Pulmonary artery endothelial cell (primary cell): ENCODE data around the gene RNU1-4. TPM values are rescaled to one million over a fixed set of nuclear protein-coding genes. Genes with fewer than 3 reads are reported as not detected.
"Not testable (repeated sequence)": the region's sequence is repeated elsewhere in the genome, so short reads cannot be mapped to it uniquely, and the experiment has no call there.

Experiments
- DNase-seq: peaks from one replicate; pipeline ENCODE4 v3.0.0-alpha.2; 2011; ENCODE audit warnings: low read depth, low spot score
- total RNA-seq: library from RNA; depleted of rRNA; stranded (reverse); fragments of >200 nt; gene quantifications from 2 replicates; pipeline ENCODE4 v1.2.3, GENCODE V29; 2014

The RNU1-4 gene
- under 0.01 TPM in 2 replicates for total RNA-seq

DNA sequence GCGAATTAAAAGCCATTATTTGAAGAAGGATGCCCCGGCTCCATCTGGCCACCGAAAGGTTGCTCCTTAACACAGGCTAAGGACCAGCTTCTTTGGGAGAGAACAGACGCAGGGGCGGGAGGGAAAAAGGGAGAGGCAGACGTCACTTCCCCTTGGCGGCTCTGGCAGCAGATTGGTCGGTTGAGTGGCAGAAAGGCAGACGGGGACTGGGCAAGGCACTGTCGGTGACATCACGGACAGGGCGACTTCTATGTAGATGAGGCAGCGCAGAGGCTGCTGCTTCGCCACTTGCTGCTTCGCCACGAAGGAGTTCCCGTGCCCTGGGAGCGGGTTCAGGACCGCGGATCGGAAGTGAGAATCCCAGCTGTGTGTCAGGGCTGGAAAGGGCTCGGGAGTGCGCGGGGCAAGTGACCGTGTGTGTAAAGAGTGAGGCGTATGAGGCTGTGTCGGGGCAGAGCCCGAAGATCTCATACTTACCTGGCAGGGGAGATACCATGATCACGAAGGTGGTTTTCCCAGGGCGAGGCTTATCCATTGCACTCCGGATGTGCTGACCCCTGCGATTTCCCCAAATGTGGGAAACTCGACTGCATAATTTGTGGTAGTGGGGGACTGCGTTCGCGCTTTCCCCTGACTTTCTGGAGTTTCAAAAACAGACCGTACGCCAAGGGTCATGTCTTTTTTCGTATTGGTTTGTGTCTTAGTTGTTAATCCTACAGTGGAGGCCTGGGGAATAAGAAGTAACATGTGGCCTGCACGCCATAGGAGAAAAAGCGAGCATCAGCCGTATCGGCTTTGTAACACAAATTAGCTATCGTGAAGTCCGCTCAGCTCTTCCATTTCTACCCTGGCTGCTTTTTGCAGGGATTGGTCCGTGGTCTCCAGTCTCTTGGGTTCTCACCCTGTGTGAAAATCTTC lies at the start of gene RNU1-4:
Gene RNU1-4, plus strand, starts transcription at position 470 of the 918 bp plus-strand sequence.
- DNase-seq: not testable (repeated sequence)

DNA sequence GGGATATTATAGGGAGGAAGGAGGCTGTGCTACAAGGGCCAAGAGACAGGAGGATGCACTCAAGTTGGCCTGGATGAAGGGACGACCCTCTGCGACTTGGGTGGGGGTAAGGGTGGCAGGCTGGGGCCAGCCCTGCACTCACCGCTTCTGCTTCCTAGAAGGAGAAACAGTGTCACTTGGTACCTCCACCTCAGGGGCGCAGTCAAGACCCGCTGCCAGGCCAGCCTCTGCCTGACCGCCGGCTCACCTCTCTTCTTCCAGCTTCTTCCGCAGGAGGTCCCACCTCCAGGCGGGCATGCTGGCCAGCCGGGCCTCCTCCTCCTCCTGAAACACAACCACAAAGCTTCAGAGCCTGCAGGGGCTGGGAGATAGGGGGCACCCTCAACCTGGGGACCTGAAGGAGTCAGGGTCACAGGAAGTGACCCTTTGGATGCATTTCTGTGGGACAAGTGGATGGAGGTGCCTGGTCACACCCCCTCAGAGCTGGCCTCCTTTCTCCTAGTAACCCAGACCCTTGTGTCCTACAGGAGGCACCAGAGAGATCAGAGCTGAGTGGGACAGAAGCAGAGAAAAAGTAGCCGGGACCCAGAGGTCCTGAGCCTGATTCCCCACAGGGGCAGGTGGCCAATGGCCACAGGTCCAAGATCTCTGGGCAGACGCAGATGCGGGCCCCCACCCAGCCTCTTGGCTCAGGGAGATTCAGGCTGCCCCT lies 49.2 kb upstream of the RNU1-4 start:
- DNase-seq: not testable (repeated sequence)

DNA sequence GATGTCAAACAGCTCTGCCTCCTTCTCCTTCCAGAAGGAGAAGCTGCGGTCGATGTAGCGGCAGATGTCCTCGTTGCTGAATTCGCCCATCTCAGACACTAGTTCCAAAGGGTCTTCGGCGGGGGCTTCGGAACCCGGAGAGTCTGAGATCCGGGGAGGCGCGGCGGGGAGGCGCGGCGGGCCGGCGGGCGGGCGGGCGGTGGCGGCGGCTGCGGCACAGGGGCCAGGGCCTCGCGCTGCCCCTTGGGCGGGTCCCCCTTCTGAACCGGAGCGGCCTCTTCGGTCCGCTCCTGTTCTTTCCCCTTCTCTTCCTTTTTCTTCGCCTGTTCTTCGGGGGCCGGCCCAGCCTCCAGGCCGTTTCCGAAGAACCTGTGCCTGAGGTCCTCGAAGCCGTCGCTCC lies 48.0 kb upstream of the RNU1-4 start:
- not testable (repeated sequence) for DNase-seq

DNA sequence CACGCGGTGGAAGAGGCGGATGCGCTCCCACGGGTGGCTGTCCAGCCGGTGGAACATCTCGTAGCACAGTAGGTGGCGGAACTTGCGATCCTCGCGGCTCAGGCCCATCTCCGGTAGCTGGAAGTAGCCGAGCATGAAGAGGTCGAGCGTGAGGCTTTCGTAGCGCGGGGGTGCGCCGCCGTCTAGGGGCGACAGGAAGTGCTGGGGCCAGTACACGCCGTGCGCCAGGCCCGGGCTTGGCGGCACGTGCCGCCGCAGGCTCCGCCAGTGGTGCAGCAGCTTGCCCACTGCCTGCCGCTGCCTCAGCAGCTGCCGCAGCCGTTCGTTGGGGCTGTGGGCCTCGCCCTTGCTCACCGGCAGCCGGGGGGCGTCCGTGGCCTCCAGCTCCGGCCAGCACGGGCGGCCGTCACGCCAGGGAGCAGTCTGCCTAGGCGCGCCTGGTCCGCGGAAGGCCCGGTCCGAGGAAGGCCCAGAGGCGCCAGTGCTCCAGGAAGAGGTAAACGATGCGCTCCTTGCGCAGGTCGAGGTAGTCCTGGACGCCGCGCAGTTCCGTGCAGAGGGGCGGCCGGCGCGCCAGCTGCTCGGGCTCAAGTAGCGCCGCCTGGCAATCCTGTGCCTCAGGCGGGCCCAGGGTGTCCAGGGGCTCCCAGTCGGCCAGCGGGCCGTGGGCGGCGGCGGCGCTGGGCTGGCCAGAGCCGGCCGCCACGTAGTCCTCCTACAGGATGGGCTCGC lies 47.4 kb upstream of the RNU1-4 start:
- not testable (repeated sequence) for DNase-seq

DNA sequence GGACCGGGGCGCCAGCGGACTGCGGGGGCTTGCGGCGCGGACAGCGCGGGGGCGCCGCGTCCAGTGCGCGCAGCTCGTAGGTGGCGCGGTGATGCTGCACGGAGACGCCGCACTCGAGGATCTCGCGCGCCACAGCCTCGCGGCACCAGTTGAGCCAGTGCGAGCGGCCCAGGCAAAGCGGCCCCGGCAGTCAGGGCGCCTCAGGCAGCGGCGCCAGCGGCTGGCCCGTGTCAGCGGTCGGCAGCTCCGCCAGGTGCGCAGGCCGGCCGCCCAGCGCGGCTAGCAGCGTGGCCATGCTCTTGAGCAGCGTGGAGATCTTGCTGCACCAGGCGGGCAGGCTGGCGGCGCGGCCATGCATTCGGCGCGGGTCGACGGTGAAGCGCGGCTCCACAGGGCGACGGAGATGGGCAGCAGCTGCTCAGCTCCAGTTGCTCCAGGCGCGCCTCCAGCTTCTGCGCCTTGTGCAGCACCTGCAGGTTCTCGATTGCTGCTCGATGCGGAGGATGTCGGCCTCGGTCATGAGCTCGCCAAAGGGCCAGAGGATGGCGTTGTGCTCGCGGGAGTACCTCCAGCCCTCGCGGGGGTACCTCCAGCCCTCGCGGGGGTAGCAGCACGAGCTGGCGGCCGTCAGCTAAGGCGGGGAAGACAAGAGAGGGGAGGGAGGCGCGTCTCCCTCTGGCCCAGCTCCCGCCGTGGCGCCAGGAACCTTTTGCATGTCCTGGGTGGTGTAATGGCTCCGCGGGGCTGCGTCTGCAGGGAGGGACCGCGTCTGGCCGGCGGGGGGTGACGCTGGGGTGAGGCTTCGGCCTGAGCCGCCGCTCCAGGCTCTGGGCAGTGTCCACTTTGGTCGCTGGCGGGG lies 46.6 kb upstream of the RNU1-4 start:
- not testable (repeated sequence) for DNase-seq

DNA sequence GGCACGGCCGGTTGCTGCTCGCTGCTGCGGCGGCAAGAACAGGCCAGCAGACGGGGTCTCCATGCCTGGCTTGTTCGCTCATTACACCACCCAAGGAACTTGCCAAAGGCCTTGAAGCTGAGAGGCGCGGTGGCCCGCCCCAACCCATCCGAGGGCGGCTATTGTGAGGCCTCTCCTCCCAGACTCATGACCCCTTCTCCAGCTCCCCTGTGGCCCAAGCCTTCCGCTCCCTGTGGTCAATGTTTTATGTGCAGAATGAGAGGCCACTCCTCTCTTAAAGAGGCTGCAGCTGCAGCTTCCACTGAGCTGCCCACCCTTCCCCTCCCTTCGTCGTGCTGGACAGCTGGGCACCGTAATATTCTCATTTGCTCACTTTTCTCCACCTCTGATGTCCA lies 46.0 kb upstream of the RNU1-4 start:
- not testable (repeated sequence) for DNase-seq

DNA sequence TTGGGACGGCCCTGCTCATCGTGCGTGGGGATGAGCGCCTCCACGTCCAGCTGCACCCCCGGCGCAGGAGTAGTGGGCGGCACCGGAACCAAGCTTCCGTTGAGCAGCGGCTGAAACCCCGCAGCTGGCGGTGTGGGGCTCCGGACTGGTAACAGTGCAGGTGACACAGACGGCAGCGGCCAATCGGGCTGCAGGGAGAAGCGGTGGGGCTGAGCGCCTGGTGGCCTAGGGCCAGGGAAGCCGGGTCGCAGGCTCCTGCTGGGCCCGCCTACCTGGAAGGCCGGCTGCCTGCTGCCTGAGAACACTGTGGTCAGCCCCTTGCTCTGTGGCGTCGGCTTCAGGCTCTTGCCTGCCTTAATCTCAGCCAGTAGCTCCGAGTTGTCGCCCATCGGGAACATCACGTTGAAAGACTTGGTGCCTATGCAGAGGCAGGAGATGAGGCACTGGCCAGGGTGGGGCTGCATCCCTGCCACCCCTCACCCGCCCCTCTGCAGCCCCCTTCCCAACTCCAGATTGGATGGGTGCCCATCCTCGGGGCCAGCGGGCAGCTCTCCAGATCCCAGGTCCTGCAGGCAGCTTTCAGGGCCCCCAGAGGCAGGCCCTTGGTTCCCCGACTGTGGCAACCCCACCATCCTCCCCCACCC lies 43.7 kb upstream of the RNU1-4 start:
- DNase-seq: not testable (repeated sequence)

DNA sequence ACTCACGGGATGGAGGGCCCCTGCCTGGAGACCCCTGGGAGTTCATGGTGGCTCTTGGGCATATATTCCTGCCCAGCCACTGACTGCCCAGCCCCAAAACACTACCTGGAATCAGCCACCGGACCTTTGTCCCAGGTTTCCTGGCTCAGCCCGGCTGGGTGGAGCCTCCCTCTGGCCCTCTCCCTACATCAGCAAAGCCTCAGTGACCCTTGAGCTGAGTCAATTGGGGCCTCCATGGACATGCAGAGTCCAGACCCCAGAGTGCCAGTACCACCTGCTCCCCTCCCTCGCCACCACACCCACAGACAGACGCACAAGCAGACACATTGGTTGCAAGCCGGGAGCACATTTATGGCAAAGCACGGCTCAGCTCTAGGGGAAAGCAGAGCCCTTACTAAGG lies 43.2 kb upstream of the RNU1-4 start:
- not testable (repeated sequence) for DNase-seq

DNA sequence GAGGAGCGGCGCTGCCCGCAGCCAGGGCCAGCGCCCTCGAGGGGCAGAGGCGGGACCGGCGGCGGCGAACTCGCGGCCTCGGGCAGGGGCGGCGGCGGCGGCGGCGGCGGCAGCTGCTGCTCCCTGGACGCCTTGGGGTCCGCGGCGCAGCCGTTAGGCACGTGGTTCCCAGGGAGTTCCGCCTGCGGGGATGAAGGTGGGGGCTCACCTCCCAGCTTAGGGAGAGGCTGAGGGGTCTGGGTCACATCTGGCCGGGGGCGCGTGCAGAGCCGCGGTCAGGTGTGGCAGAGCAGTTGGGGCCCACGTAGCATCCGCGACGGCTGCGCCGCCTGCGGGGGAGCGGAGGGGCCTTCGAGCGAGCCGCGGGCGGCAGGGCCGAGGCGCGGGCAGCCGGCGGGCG lies 40.9 kb upstream of the RNU1-4 start:
- DNase-seq: not testable (repeated sequence)

DNA sequence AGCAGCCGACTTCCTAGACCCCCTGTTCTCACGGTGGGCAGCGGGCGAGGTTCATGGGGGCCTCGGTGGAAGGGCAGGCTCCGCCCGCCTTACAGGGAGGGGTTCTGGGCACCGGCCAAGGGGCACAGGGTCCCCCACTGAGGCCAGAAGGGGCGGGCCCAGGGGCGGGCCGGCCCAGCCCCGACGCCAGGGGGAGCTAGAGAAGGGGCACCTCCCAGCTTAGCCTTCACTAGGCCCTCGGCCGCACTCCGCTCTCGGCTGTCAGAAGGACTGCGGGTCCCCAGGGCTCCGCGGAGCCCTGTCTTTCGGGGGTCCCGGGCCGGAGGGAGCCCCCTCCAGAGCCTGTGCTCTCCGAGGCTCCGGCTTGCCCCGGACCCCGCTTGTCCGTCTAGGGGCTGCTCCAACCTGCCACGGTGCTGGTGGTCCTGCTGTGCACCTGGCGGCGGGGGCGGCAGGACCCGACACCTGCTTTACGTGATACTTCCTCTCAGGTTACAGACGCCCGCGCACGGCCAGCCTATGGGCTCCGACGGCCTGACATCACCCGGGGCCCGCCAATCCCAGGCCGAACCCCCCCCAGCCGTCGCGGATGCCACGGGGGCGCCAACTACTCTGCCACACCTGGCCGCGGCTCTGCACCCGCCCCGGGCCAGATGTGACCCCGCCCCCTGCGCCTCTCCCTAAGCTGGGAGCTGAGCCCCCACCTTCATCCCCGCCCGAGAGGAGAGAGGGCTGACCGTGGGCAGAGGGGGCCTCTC lies 40.0 kb upstream of the RNU1-4 start:
- DNase-seq: not testable (repeated sequence)

DNA sequence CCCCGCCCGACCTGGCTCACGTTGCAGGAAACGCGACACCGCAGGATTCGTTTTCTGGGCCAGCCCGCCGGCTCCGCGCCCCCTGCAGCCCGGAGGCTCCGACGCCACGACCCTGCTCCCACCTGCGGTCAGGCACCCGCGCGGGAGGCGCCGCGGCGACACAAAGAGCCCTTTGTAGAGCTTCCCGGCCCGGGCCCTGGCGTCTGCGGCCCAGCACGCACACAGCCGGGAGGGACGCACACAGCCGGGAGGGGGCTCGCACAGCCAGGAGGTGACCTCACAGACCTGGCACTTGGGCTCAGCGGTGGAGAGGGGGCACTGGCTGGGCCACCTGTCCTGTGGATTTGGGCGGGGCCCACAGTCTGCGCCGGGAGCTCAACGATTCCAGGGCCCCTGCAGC lies 39.1 kb upstream of the RNU1-4 start:
- not testable (repeated sequence) for DNase-seq

DNA sequence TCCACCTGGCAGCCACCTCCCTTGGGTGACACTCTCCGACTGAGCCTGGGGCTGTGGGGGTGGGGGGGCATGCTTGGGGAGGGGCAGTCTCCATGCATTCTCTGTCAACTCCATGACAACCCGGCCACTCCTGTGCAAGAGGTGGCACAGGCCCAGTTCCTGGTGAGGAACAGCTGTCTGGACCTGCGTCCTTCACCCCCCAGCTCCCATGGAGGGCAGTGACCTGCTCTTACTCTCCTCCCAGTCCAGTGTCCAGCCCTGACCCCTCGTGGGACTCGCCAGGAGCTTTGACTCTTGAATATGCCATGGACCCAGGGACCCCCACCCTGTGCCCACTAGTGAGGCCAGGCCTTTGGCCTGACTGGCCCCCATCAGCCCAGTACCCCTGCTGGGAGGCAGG lies 38.0 kb upstream of the RNU1-4 start:
- DNase-seq: not testable (repeated sequence)

DNA sequence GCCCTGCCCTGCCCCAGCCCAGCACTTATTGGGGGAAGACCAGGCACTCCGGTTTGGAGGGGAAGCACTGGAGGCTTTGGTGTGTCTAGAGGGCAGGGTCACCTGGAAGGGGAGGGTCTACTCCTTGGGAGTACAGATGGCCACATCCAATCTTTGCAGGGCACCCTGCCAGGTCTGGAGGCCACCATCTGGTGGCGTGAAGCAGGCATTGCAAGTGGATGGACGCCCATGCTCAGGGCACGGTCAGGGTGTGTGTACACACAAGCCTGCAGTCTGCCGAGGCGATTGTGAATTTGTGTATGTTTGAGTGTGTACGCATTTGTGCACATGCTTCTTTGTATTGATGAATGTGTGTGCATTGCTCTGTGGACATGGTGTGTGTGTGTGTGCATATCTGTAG lies 37.2 kb upstream of the RNU1-4 start:
- DNase-seq: not testable (repeated sequence)

DNA sequence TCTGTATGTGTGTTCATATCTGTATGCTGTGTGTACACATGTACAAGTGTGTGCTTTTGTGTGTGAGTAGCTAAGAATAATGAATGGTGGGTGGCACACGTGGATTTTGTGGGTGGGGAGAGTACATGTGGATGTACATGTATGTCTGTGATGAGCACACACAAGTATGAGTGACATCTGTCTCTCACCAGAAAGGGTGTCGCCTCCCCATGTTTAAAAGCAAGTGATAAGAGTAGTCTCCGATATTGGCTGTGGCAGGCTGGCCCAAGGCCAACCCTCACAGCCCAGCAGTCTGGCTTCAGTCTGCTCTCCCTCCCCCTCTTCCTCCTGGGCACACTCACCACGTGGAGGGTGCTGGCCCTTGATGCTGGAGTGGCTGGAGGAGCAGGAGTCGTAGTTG lies 36.7 kb upstream of the RNU1-4 start:
- not testable (repeated sequence) for DNase-seq

DNA sequence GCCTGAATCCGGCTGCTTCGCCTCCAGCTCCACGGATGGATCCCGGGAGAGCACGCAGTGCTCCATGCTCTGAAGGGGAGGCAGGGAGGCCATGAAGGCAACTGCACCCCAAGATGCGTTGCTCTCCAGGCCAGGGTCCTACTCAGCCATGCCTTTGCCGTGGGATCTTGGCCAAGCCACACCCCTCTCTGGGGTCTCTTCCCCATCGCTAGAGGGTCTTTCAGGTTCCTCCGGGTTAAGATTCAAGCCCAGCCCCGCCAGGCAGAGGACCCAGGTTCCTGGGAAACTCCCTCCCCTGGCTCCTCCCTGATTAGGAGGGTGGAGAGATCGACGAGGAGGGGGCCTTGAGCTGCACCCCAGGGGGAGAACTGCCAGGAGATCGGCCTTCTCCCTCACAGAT lies 36.2 kb upstream of the RNU1-4 start:
- not testable (repeated sequence) for DNase-seq

DNA sequence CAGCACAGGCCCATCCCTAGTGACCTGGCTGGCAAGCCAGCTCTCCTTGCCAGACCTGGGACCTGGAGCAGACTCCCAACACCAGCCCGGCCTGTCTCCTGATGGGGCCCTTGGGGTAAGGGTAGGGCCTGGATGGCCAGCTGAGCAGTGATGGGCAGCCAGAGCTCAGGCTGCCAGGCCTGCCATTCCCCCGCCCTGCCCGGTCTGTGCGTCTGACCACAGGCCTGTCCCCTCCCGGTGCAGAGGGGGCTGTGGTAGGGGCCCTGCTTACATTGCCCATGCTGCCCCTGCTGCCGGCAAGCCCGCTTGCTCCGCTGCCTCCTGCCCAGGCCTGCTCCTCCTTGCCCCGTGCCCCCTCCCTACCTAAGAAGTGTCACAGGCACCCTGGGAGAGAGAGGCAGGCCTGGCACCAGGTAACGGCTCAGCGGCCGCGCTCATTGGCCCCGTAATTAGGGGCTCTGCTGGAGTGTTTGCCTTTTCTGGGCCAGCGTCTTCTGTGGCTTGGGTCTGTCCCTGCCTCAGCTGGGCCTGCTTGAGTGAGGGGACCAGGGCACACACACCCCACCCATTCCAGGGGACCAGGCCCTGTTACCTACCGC lies 35.7 kb upstream of the RNU1-4 start:
- not testable (repeated sequence) for DNase-seq

DNA sequence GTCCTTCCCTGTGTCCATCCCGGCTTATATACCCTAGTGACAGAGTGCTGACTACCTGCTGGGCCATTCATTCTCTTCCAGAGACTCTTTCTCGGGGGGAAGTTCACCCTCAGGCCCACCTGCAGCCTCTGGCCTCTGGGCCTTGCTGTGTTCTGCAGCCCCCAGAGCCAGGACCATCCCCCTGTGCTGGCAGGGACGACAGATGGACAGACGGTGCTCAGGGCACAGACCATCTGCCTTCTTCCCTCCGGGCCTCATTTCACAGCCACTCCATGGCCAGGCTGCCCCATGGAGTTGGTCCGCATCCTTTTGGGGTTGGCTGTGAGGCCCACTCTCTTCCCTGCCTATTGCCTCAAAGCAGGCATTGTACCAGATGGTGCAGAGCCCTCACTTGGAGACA lies 34.0 kb upstream of the RNU1-4 start:
- DNase-seq: not testable (repeated sequence)

DNA sequence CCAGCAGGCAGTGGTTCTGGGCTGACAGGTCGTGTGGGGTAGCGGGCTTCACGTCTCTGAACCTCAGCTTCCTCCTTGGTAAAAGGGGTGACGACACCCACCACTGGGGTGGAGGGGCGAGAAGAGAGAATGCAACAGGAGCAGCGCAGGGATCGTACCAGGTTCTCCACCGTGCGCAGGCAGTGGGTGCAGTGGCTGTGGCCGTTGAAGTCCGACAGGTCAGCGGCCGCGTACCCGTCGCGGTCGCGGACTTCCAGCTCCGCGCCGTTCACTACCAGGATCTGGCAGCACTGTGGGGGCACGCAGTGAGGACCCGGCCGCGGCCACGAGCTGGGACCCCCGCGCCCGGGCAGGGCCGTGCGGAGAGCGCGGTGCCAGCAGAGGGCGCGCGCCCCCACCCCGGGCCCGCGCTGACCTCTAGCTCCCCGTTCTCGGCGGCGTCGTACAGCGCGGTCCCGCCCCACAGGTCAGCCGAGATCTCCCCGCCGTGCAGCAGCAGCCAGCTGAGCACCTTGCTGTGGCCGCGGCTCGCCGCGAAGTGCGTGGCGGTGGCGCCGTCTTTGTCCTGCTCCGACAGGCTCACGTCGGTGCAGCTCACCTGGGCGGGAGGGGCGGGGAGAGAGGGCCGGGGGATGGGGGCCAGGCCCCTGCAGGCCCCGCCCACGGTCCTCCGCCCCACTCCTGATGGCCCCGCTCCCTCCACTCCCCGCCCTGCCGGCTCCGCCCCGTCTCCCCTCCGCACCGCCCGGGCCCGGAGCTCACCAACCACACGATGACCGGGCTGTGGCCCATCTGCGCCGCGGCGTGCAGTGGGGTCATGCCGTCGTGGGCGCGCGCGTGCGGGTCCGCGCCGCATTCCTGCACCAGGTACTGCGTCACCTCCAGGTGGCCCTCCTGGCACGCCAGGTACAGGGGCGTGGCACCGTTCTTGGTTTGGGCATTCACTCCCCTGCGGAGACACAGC lies 32.9 kb upstream of the RNU1-4 start:
- DNase-seq: not testable (repeated sequence)
